ENCODE measurements around the gene LPP. TPM values are rescaled to one million over a fixed set of nuclear protein-coding genes. Genes with fewer than 3 reads are reported as not detected.

LPP gene
- total and polyA plus RNA-seq, 2 donors (not counting 1 experiment from before 2014, with no cell fraction given): 7.6 to 81.7 TPM

DNA sequence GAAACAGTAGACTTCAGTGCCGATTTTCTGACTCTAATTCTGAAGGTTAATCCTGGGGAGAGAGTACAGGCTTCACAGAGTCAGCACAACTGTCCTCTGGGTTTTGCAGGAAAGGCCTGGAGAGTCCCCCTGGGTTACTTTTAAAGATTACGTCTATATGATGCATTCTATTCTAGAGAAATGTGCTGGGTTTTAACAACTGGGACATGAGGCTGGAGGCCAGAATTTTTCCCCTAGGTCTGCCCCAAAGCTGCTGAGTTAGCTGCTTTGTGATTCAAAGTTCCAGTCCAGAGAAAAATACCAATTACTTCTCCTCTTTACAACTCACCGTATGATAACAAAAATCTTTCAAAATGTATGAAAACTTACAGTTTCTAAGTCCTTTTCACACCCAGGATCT lies 777.1 kb downstream of the LPP start:
- Histone ChIP-seq H3K9me3 (ENCODE audit: control extremely low read depth in 1 of 3, control insufficient read depth in 2 of 3, insufficient read depth in 1 of 3, low read length in 2 of 3) (no peaks in the 10 kb centered on the region), H3K4me1 (ENCODE audit: control insufficient read depth in 2 of 2, insufficient read depth in 2 of 2, low read length in 2 of 2) (no peaks in the 10 kb centered on the region), H3K9ac (ENCODE audit: low read length) (no peak overlapping the region), H4K20me1 (ENCODE audit: control insufficient read depth, insufficient read depth, low read length, poor library complexity, severe bottlenecking) (no peaks in the 10 kb centered on the region), H3K27me3 (replicated peaks in 1 of 4; ENCODE audit: control extremely low read depth in 1 of 4, control insufficient read depth in 3 of 4, insufficient read depth in 4 of 4, low read length in 3 of 4) (no peaks in the 10 kb centered on the region), H3K36me3 (replicated peaks in 1 of 2; ENCODE audit: control extremely low read depth in 1 of 2, control insufficient read depth in 1 of 2, extremely low read depth in 1 of 2, insufficient read depth in 2 of 2, low read length in 1 of 2) (no peaks in the 10 kb centered on the region), H3K4me3 (ENCODE audit: control extremely low read depth in 1 of 5, extremely low read depth in 1 of 5, insufficient read depth in 1 of 5, low read depth in 2 of 5, low read length in 4 of 5) (no peak overlapping the region), H2AFZ (ENCODE audit: insufficient read depth, low read depth, low read length, poor library complexity, severe bottlenecking) (no peak overlapping the region), H3K79me2 (ENCODE audit: control insufficient read depth, insufficient read depth, low read length) (no peaks in the 10 kb centered on the region), H3K27ac (ENCODE audit: low read length in 2 of 2) (no peak overlapping the region), H3K4me2 (replicated peaks; ENCODE audit: low read depth, low read length, poor library complexity, severe bottlenecking) (no peak overlapping the region)
- Mint-ChIP-seq H3K9me3 (ENCODE audit: insufficient read depth) (no peaks in the 10 kb centered on the region), H3K27ac (no peak overlapping the region), H3K4me1 (no peaks in the 10 kb centered on the region), H3K27me3 (no peaks in the 10 kb centered on the region), H3K4me3 (no peak overlapping the region)
- TF ChIP-seq, protein P1, sequence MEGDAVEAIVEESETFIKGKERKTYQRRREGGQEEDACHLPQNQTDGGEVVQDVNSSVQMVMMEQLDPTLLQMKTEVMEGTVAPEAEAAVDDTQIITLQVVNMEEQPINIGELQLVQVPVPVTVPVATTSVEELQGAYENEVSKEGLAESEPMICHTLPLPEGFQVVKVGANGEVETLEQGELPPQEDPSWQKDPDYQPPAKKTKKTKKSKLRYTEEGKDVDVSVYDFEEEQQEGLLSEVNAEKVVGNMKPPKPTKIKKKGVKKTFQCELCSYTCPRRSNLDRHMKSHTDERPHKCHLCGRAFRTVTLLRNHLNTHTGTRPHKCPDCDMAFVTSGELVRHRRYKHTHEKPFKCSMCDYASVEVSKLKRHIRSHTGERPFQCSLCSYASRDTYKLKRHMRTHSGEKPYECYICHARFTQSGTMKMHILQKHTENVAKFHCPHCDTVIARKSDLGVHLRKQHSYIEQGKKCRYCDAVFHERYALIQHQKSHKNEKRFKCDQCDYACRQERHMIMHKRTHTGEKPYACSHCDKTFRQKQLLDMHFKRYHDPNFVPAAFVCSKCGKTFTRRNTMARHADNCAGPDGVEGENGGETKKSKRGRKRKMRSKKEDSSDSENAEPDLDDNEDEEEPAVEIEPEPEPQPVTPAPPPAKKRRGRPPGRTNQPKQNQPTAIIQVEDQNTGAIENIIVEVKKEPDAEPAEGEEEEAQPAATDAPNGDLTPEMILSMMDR (IDR thresholded peaks at IDR 0.05): no peak
- TF ChIP-seq EZH2 (IDR thresholded peaks at IDR 0.05; ENCODE audit: borderline replicate concordance, insufficient read depth, low read depth, low read length, poor library complexity, severe bottlenecking): no peak
- DNase-seq (no peak), ATAC-seq (ENCODE audit: low read depth) (no peak)
- WGBS (ENCODE audit: insufficient coverage): 45% methylated on average over 2 of the region's 3 CpGs
- CTCF ChIA-PET: no interaction called here
- POLR2A ChIA-PET: no interaction called here
- intact Hi-C loops (cut with micrococcal nuclease): no loop called here

DNA sequence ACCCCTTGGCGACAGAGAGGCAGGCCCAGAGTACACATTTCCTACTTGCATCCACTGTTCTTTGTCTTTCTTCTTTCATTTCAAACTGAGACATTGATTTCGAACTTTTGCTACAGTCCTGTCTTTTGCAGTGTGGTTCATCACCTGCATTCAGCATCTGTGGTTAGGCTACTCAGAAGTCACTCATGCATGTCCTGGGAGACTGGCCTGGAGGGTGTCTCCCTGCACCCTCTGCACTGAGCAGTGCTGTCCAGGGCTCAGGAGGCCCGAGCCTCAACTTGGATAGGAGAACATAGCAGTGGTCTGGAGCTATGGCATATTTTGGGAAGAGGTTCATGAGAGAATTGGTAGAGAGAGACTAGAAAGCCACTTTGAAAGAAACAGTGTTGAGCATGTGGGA lies 777.6 kb downstream of the LPP start:
- Histone ChIP-seq H3K27me3 (replicated peaks in 1 of 4; ENCODE audit: control extremely low read depth in 1 of 4, control insufficient read depth in 3 of 4, insufficient read depth in 4 of 4, low read length in 3 of 4) (no peaks in the 10 kb centered on the region), H3K4me2 (replicated peaks; ENCODE audit: low read depth, low read length, poor library complexity, severe bottlenecking) (no peak overlapping the region), H3K9me3 (ENCODE audit: control extremely low read depth in 1 of 3, control insufficient read depth in 2 of 3, insufficient read depth in 1 of 3, low read length in 2 of 3) (no peaks in the 10 kb centered on the region), H3K36me3 (replicated peaks in 1 of 2; ENCODE audit: control extremely low read depth in 1 of 2, control insufficient read depth in 1 of 2, extremely low read depth in 1 of 2, insufficient read depth in 2 of 2, low read length in 1 of 2) (no peaks in the 10 kb centered on the region), H3K4me3 (ENCODE audit: control extremely low read depth in 1 of 5, extremely low read depth in 1 of 5, insufficient read depth in 1 of 5, low read depth in 2 of 5, low read length in 4 of 5) (no peak overlapping the region), H2AFZ (ENCODE audit: insufficient read depth, low read depth, low read length, poor library complexity, severe bottlenecking) (no peak overlapping the region), H4K20me1 (ENCODE audit: control insufficient read depth, insufficient read depth, low read length, poor library complexity, severe bottlenecking) (no peaks in the 10 kb centered on the region), H3K9ac (ENCODE audit: low read length) (no peak overlapping the region), H3K4me1 (ENCODE audit: control insufficient read depth in 2 of 2, insufficient read depth in 2 of 2, low read length in 2 of 2) (no peaks in the 10 kb centered on the region), H3K27ac (ENCODE audit: low read length in 2 of 2) (no peak overlapping the region), H3K79me2 (ENCODE audit: control insufficient read depth, insufficient read depth, low read length) (no peaks in the 10 kb centered on the region)
- Mint-ChIP-seq H3K4me3 (no peak overlapping the region), H3K27ac (no peak overlapping the region), H3K4me1 (no peaks in the 10 kb centered on the region), H3K27me3 (no peaks in the 10 kb centered on the region), H3K9me3 (ENCODE audit: insufficient read depth) (no peaks in the 10 kb centered on the region)
- no peak for TF ChIP-seq EZH2 (IDR thresholded peaks at IDR 0.05; ENCODE audit: borderline replicate concordance, insufficient read depth, low read depth, low read length, poor library complexity, severe bottlenecking)
- TF ChIP-seq, protein P1 (IDR thresholded peaks at IDR 0.05): no peak
- WGBS (ENCODE audit: insufficient coverage): 84% methylated on average over 3 of the region's 3 CpGs
- no peak for ATAC-seq (ENCODE audit: low read depth)
- intact Hi-C loops (cut with micrococcal nuclease): no loop called here
- CTCF ChIA-PET: no interaction called here
- DNase-seq: no peak
- POLR2A ChIA-PET: no interaction called here
